Ishikawa (cell line): ENCODE measurements around the gene EXOC3.

Experiments
- CEBPB ChIP-seq: IDR thresholded peaks from 2 replicates; pipeline ENCODE4 v1.6.1; 2012
- CREB1 ChIP-seq: IDR thresholded peaks from 2 replicates; pipeline ENCODE4 v1.6.1; 2012; ENCODE audit warnings: low read depth
- EGR1 ChIP-seq: IDR thresholded peaks from 2 replicates; pipeline ENCODE4 v1.6.1; 2012
- EP300 ChIP-seq: IDR thresholded peaks from 2 replicates; pipeline ENCODE4 v1.6.1; 2012; ENCODE audit warnings: borderline replicate concordance
- FOXM1 ChIP-seq: IDR thresholded peaks from 2 replicates; pipeline ENCODE4 v1.6.1; 2012; ENCODE audit warnings: low read depth, borderline replicate concordance
- NFIC ChIP-seq: IDR thresholded peaks from 2 replicates; pipeline ENCODE4 v1.6.1; 2012
- RAD21 ChIP-seq: IDR thresholded peaks from 2 replicates; pipeline ENCODE4 v1.6.1; 2012; ENCODE audit warnings: low read depth
- TAF1 ChIP-seq: IDR thresholded peaks from 2 replicates; pipeline ENCODE4 v1.6.1; 2012; ENCODE audit warnings: low read depth, mild to moderate bottlenecking
- TCF12 ChIP-seq: IDR thresholded peaks from 2 replicates; pipeline ENCODE4 v1.6.1; 2012; ENCODE audit warnings: low read depth
- TEAD4 ChIP-seq: IDR thresholded peaks from 2 replicates; pipeline ENCODE4 v1.6.1; 2012
- YY1 ChIP-seq: IDR thresholded peaks from 2 replicates; pipeline ENCODE4 v1.6.1; 2012; ENCODE audit warnings: low read depth
- ZBTB7A ChIP-seq: IDR thresholded peaks from 2 replicates; pipeline ENCODE4 v1.6.1; 2012; ENCODE audit warnings: low read depth
- TF ChIP-seq, protein P1 (sequence below): IDR thresholded peaks from 2 replicates; pipeline ENCODE4 v1.6.1; 2012
- TF ChIP-seq, protein P2 (sequence below): IDR thresholded peaks from 2 replicates; pipeline ENCODE4 v1.6.1; 2012; ENCODE audit warnings: low read depth, mild to moderate bottlenecking
- TF ChIP-seq, protein P3 (sequence below): IDR thresholded peaks from 2 replicates; pipeline ENCODE4 v1.6.1; 2012

EXOC3 gene

DNA sequence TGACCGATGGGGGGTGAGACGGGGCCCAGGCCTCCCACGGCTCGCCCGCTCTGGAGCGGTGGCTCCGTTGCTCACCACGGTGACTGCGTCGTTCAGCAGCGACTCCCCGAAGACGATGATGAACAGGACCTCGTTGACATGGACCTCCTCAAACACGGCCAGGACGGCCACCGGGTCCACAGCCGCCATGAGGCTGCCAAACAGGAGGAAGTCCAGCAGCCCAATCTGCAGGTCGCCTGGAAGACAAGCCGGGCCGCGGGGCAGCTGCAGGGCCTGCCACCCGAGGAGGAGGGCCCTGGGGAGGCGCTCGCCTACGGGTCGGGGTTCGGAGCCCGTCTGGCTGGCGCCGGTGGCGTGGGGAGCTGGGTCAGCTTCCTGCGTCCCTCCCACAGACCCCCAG is 45.3 kb downstream of the EXOC3 start:
- TF ChIP-seq NFIC (no peak), TEAD4 (no peak), ZBTB7A (no peak), YY1 (no peak), TAF1 (no peak), EGR1 (no peak), CREB1 (no peak), CEBPB (no peak), TCF12 (no peak)
- TF ChIP-seq, protein P1, sequence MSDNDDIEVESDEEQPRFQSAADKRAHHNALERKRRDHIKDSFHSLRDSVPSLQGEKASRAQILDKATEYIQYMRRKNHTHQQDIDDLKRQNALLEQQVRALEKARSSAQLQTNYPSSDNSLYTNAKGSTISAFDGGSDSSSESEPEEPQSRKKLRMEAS = no peak
- TF ChIP-seq, protein P2, sequence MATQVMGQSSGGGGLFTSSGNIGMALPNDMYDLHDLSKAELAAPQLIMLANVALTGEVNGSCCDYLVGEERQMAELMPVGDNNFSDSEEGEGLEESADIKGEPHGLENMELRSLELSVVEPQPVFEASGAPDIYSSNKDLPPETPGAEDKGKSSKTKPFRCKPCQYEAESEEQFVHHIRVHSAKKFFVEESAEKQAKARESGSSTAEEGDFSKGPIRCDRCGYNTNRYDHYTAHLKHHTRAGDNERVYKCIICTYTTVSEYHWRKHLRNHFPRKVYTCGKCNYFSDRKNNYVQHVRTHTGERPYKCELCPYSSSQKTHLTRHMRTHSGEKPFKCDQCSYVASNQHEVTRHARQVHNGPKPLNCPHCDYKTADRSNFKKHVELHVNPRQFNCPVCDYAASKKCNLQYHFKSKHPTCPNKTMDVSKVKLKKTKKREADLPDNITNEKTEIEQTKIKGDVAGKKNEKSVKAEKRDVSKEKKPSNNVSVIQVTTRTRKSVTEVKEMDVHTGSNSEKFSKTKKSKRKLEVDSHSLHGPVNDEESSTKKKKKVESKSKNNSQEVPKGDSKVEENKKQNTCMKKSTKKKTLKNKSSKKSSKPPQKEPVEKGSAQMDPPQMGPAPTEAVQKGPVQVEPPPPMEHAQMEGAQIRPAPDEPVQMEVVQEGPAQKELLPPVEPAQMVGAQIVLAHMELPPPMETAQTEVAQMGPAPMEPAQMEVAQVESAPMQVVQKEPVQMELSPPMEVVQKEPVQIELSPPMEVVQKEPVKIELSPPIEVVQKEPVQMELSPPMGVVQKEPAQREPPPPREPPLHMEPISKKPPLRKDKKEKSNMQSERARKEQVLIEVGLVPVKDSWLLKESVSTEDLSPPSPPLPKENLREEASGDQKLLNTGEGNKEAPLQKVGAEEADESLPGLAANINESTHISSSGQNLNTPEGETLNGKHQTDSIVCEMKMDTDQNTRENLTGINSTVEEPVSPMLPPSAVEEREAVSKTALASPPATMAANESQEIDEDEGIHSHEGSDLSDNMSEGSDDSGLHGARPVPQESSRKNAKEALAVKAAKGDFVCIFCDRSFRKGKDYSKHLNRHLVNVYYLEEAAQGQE = no peak
- TF ChIP-seq, protein P3, sequence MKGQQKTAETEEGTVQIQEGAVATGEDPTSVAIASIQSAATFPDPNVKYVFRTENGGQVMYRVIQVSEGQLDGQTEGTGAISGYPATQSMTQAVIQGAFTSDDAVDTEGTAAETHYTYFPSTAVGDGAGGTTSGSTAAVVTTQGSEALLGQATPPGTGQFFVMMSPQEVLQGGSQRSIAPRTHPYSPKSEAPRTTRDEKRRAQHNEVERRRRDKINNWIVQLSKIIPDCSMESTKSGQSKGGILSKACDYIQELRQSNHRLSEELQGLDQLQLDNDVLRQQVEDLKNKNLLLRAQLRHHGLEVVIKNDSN = no peak

DNA sequence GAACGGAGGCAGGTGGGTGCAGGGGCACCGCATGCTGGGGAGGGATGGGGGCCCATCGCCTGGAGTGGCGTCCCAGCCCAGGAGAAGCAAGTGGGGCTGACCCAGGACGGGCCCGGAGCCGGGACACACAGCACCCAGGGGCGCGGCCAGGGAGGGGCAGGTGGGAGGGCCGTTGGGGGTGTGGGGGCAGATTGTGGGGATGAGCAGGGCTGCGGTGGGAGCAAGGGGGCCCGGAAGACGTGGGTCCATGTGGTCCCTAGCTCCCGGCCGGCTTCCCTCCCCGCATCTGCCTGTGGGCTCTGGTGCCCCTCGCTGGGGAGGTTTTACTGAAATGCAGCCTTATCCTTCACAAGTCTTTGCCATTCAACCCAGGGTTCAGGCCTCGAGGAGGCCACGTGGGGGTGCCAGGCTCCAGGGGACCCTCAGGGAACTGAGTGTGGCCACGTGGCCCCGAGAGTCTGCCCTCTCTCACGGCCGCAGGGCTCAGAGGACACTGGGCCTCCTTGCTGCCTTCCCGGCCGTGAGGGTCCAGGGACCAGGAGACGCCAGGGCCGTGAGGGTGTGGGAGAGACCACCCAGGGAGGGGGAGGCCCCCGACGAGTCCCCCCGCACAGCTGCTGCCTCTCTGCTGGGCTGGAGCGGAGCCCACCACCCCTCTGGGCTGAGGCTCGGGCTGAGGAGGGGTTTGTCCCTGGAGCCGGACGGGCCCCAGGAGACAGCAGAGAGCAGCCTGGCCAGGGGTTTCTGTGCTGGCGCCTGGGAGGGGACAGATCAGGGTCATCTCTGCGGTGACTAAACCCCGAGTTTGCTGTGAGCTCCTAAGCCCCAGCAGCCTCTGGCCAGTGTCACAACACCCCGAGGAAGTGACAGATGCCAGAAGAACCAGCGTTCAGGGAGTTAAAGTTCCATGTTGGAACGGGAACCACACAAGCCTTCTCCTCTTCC is 46.0 kb downstream of the EXOC3 start:
- no peak for TF ChIP-seq TEAD4
- no peak for TF ChIP-seq NFIC
- TF ChIP-seq RAD21 = no peak
- TF ChIP-seq CEBPB = no peak
- no peak for TF ChIP-seq EGR1
- TF ChIP-seq, protein P1 = no peak
- TF ChIP-seq, protein P2 = no peak
- TF ChIP-seq ZBTB7A = no peak
- TF ChIP-seq CREB1 = no peak
- no peak for TF ChIP-seq FOXM1

DNA sequence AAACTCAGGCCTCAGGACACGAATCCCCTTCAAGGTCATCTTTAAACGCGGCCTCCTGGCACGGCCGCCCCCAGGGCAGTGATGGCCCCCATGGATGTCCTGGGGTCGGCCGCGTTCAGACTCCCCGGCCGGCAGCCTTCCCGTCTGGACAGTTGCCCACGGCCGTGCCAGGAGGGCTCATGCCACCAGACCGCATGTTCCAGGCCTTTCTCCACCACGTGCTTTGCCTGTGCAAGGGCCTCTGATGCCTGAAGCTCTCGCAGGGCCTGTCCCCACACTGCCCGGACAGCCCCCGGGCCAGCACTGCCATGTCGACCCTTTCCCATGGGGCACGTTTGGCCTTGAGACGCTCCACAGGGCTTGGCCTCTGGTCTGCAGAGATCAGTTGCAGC is 46.7 kb downstream of the EXOC3 start:
- TF ChIP-seq YY1 (no peak), RAD21 (no peak), NFIC (no peak), CEBPB (no peak), EGR1 (no peak), ZBTB7A (no peak), TEAD4 (no peak), TCF12 (no peak), FOXM1 (no peak), CREB1 (no peak), EP300 (no peak), TAF1 (no peak)
- TF ChIP-seq, protein P1 = no peak
- TF ChIP-seq, protein P3 = no peak
- TF ChIP-seq, protein P2 = no peak
